K562 (cell line): ENCODE measurements around the gene RHOB. TPM values are rescaled to one million over a fixed set of nuclear protein-coding genes. Genes with fewer than 3 reads are reported as not detected.

Experiments used
- ATAC-seq: fragments of 200-7000 bp; cut with Tn5 transposase; 3 replicates; pipeline ENCODE4 v1.9.1; 2020; ENCODE audit warnings: moderate library complexity
- BruUV-seq: library from RNA; stranded (reverse); fragments of 400-500 nt; replicated peaks from 2 replicates; lab custom pipeline; 2021; lab: Mats Ljungman, UMichigan
- CTCF ChIA-PET: fragments of 300-600 bp; formaldehyde crosslinking; extraction: SDS; loops from one replicate; lab custom pipeline; 2021; ENCODE audit warnings: low intra/inter-chr PET ratio; lab: Yijun Ruan, JAX
- POLR2A ChIA-PET: fragments of 300-600, 350-650 bp; sonication (Branson Sonifier 250); formaldehyde crosslinking; extraction: SDS; loops from one replicate; lab custom pipeline; 2021; ENCODE audit warnings: antibody characterized with exemption, inconsistent platforms; lab: Yijun Ruan, JAX
- DNase-seq, 4 experiments: peaks; one replicate each; pipeline versions ENCODE4 v3.0.0 to v3.0.0-alpha.2; 2011 to 2018; ENCODE audit warnings: low spot score in 3 of 4, mixed read lengths in 3 of 4; ENCODE audit errors: extremely low read depth in 1 of 4
- FAIRE-seq: peaks from 2 replicates; lab custom pipeline; 2011; peaks lifted over from hg19 to GRCh38; lab: Jason Lieb, UNC
- H2AFZ ChIP-seq: 2 replicates; pipeline ENCODE4 v1.6.0; 2011; ENCODE audit warnings: low read depth, low read length, control low read depth, inconsistent platforms
- H3K27ac ChIP-seq: fragments of 200-600 bp; 3 replicates; pipeline ENCODE4 v1.8.0; 2011; ENCODE audit warnings: low read depth, mild to moderate bottlenecking, control low read depth, inconsistent platforms, low read length, moderate library complexity, mixed read lengths; ENCODE audit errors: extremely low read depth
- H3K27me3 ChIP-seq, 2 experiments: fragments of 300-600 bp in 1 of 2; 2 replicates in 1 of 2; 3 replicates in 1 of 2; pipeline versions ENCODE4 v1.6.0 to v1.8.0; 2011; ENCODE audit warnings: inconsistent platforms in 2 of 2, low read length in 2 of 2, mild to moderate bottlenecking in 1 of 2, mixed read lengths in 1 of 2, moderate library complexity in 1 of 2; ENCODE audit not compliant: control insufficient read depth in 2 of 2, insufficient read depth in 2 of 2
- H3K36me3 ChIP-seq: fragments of 300-600 bp; 3 replicates; pipeline ENCODE4 v1.8.0; 2011; ENCODE audit warnings: mild to moderate bottlenecking, low read length, inconsistent platforms; ENCODE audit not compliant: control insufficient read depth, insufficient read depth
- H3K4me1 ChIP-seq, 2 experiments: fragments of 200-600 bp in 1 of 2; replicated peaks in 1 of 2; 2 replicates in 1 of 2; 3 replicates in 1 of 2; pipeline versions ENCODE4 v1.5.1 to v1.8.0; 2011; ENCODE audit warnings: inconsistent platforms in 2 of 2, low read length in 2 of 2, mild to moderate bottlenecking in 1 of 2, mixed read lengths in 1 of 2, moderate library complexity in 1 of 2; ENCODE audit not compliant: control insufficient read depth in 2 of 2, insufficient read depth in 2 of 2
- H3K4me2 ChIP-seq: 2 replicates; pipeline ENCODE4 v1.6.1; 2011; ENCODE audit warnings: low read length, control low read depth, inconsistent platforms, mixed read lengths; ENCODE audit not compliant: insufficient read depth
- H3K4me3 ChIP-seq: fragments of 200-600 bp; sonication (generic), shearing (Covaris generic); 2 replicates; pipeline ENCODE4 v1.5.1; 2016; ENCODE audit warnings: control low read depth, inconsistent platforms
- H3K79me2 ChIP-seq: fragments of 200-600 bp; 3 replicates; pipeline ENCODE4 v1.8.0; 2011; ENCODE audit warnings: low read length, inconsistent platforms; ENCODE audit not compliant: control insufficient read depth, insufficient read depth
- H3K9ac ChIP-seq, 2 experiments: 2 replicates each; pipeline versions ENCODE4 v1.6.0 to v1.6.1; 2011; ENCODE audit warnings: low read depth in 2 of 2, low read length in 2 of 2, control low read depth in 1 of 2, inconsistent platforms in 1 of 2, mild to moderate bottlenecking in 1 of 2, mixed read lengths in 1 of 2; ENCODE audit not compliant: insufficient read depth in 1 of 2
- H3K9me1 ChIP-seq: one replicate; pipeline ENCODE4 v1.6.0; 2011; ENCODE audit warnings: inconsistent platforms, mild to moderate bottlenecking, low read length, moderate library complexity; ENCODE audit not compliant: control insufficient read depth, insufficient read depth
- H3K9me3 ChIP-seq: replicated peaks from 2 replicates; pipeline ENCODE4 v1.5.1; 2011; ENCODE audit warnings: low read depth, low read length, inconsistent platforms; ENCODE audit not compliant: control insufficient read depth, insufficient read depth
- H4K20me1 ChIP-seq: replicated peaks from 2 replicates; pipeline ENCODE4 v1.6.1; 2011; ENCODE audit warnings: low read length, inconsistent platforms, mixed read lengths; ENCODE audit not compliant: control insufficient read depth, insufficient read depth
- BHLHE40 ChIP-seq: IDR thresholded peaks from 2 replicates; pipeline ENCODE4 v1.6.1; 2011; ENCODE audit warnings: low read length, improper control_type of control experiment
- EGR1 ChIP-seq: fragments of 450-650 bp; conservative IDR thresholded peaks from 2 replicates; pipeline ENCODE4 v1.6.1; 2017; ENCODE audit warnings: mild to moderate bottlenecking
- FOSL1 ChIP-seq: fragments of 200-800 bp; sonication (Bioruptor generic); conservative IDR thresholded peaks from 2 replicates; pipeline ENCODE4 v1.6.1; 2016; ENCODE audit warnings: missing genetic modification characterization, missing compliant biosample characterization
- NFE2 ChIP-seq: IDR thresholded peaks from 2 replicates; pipeline ENCODE4 v1.6.1; 2014; ENCODE audit warnings: antibody characterized with exemption, low read depth
- RFX1 ChIP-seq: fragments of 450-650 bp; IDR thresholded peaks from 2 replicates; pipeline ENCODE4 v1.6.1; 2016; ENCODE audit warnings: mild to moderate bottlenecking, moderate library complexity
- SIRT6 ChIP-seq: IDR thresholded peaks from one replicate; pipeline ENCODE4 v1.6.1; 2012; ENCODE audit warnings: low read depth, mild to moderate bottlenecking, control low read depth, inconsistent platforms, low read length, moderate library complexity
- WGBS: fragments of 100-300 bp; shearing (Covaris generic); methylation state at CpG from one replicate; pipeline ENCODE4 v1.1.6; 2016; ENCODE audit warnings: low coverage, mixed read lengths; ENCODE audit not compliant: insufficient coverage; ENCODE audit errors: missing lambda C conversion rate; 5-methylcytosine and 5-hydroxymethylcytosine counted together
- in situ Hi-C: fragments of 300-500 bp; cut with MboI; formaldehyde crosslinking; loops from 4 replicates; pipeline ENCODE4 v1.15.0; 2018; ENCODE audit warnings: inconsistent platforms, mixed read lengths
- intact Hi-C: fragments of 100-400 bp; cut with micrococcal nuclease; formaldehyde crosslinking; loops from 2 replicates; pipeline ENCODE4 v1.14.2; 2022
- polyA plus RNA-seq, 8 experiments: library from polyadenylated mRNA; depleted of rRNA in 4 of 8; stranded (reverse) in 5 of 8; unstranded in 3 of 8; fragments of >200 nt; fragmentation: Nextera tagmentation in 2 of 8; fragmentation: Illumina TruSeq in 1 of 8; extraction: Ambion mirVana in 2 of 8; extraction: Trizol in 1 of 8; gene quantifications; 2 replicates each; pipeline versions ENCODE4 v1.2.1 to v1.2.3, GENCODE V29; 2011 to 2014; ENCODE audit warnings: inconsistent platforms in 1 of 8, missing spikeins in 1 of 8
- total RNA-seq, 7 experiments: library from RNA; depleted of rRNA in 6 of 7; stranded (reverse); fragments of >200 nt in 6 of 7; fragmentation: Illumina TruSeq in 2 of 7; extraction: Trizol in 2 of 7; gene quantifications; 2 replicates each; pipeline versions ENCODE4 v1.2.1 to v1.2.3, GENCODE V29; 2011 to 2021; ENCODE audit warnings: low replicate concordance in 1 of 7
- TF ChIP-seq, protein P1 (sequence below): sonication (generic); IDR thresholded peaks from 2 replicates; pipeline ENCODE4 v1.6.1; 2016
- TF ChIP-seq, protein P2 (sequence below): fragments of 450-650 bp; formaldehyde crosslinking; IDR thresholded peaks from 2 replicates; pipeline ENCODE4 v1.4.0; 2020; ENCODE audit warnings: mild to moderate bottlenecking

The RHOB gene
- total and polyA plus RNA-seq, 9 of the 15 experiments (the other 6 are each of a cell fraction or from before 2014, with no cell fraction given): 0.07 to 4.8 (median 1.1) TPM

DNA sequence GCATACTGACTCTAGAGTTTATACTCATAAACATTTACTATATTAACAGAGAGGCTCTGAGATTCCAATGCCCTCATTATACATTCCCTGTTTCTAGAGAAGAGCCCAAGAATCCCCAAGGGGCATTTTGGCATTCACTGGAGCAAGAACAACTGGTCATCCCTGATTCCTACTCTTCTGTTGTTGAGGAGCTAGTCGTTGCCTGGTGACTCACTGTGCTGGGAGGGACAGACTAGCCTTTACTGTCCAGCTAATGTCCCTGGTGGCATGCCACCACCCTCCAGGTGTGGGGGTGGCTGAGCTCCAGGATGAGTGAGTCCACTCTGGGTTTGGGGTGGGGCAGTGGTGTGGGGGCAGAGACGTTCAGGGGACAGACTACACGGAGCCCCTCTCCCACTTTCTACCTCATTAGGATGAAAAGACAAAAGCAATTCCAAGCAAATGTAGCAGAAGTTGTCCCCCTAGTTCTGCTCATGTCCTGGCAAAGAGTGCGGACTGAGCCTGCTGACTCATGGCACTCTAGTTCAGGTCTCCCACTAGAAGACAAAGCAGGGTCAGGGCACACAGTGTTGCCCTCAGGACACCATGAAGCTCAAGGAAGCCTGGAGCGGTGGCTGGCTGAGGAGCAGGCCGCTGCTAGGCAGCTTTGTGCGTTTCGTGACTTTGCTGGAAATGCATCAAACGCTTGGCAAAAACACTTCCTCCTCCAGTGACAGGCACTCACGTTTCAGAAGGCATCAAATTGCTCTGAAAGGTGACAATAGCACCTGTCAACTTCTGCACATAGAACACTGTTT lies 49.4 kb downstream of the RHOB start:
- H3K4me2 ChIP-seq: no peak overlapping the region
- peak; percentile 43; the same call in 1 of the 2 replicates for TF ChIP-seq FOSL1 (tag)
- TF ChIP-seq RFX1: peak; percentile 41
- TF ChIP-seq NFE2: 0 out of 2 replicates have a peak, but pooled peaks have one; percentile 3
- TF ChIP-seq BHLHE40: 0 out of 2 replicates have a peak, but pooled peaks have one; percentile 21
- TF ChIP-seq EGR1: 0 out of 2 replicates have a peak, but pooled peaks have one; percentile 23
- TF ChIP-seq SIRT6: no peak
- TF ChIP-seq, protein P1, sequence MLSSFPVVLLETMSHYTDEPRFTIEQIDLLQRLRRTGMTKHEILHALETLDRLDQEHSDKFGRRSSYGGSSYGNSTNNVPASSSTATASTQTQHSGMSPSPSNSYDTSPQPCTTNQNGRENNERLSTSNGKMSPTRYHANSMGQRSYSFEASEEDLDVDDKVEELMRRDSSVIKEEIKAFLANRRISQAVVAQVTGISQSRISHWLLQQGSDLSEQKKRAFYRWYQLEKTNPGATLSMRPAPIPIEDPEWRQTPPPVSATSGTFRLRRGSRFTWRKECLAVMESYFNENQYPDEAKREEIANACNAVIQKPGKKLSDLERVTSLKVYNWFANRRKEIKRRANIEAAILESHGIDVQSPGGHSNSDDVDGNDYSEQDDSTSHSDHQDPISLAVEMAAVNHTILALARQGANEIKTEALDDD: peak; percentile 20; the same call in 1 of the 2 replicates
- TF ChIP-seq, protein P2, sequence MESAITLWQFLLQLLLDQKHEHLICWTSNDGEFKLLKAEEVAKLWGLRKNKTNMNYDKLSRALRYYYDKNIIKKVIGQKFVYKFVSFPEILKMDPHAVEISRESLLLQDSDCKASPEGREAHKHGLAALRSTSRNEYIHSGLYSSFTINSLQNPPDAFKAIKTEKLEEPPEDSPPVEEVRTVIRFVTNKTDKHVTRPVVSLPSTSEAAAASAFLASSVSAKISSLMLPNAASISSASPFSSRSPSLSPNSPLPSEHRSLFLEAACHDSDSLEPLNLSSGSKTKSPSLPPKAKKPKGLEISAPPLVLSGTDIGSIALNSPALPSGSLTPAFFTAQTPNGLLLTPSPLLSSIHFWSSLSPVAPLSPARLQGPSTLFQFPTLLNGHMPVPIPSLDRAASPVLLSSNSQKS (CRISPR knock-in tag): no peak
- TF ChIP-seq, all 486 proteins: peak for 6
- no peak overlapping the region for H3K4me3 ChIP-seq

More for the DNA sequence above, 49.4 kb downstream of the RHOB start:
- H3K79me2 ChIP-seq: no peaks in the 10 kb centered on the region
- FAIRE-seq (peak; percentile 57), DNase-seq (no peak), ATAC-seq (no peak; the same call in 2 of the 3 replicates)
- 7% methylated on average over 10 of the region's 10 CpGs for WGBS
- ChIA-PET POLR2A (interaction anchor here (0.8 to 1.2 kb wide), 3 partner anchors 12 to 126 kb away, joined by 4 to 5 read pairs (median 4); no protein-coding TSS in a partner anchor), CTCF (no interaction called here)
- no peaks in the 10 kb centered on the region for H3K9me1 ChIP-seq
- peaks cover 0 to 5% of the 10 kb centered on the region in 2 experiments; a peak in 3 of 5 replicates for H3K4me1 ChIP-seq
- H3K36me3 ChIP-seq: no peaks in the 10 kb centered on the region
- H3K9ac ChIP-seq: 0 out of 4 replicates have a peak overlapping the region, but pooled peaks of 1 of the 2 experiments have one; percentile 19
- intact Hi-C loops (no loop called here), in situ Hi-C loops (no loop called here)
- no TSS peak for BruUV-seq
- no peaks in the 10 kb centered on the region for H3K9me3 ChIP-seq
- peaks cover 29 to 51% of the 10 kb centered on the region in 2 experiments; a peak in 4 of 5 replicates for H3K27me3 ChIP-seq
- 0 out of 2 replicates have a peak, but pooled peaks cover 3% of the 10 kb centered on the region for H4K20me1 ChIP-seq
- H3K27ac ChIP-seq: no peak overlapping the region
- no peak overlapping the region for H2AFZ ChIP-seq
